ENCODE results near the gene MCM6. TPM values are rescaled to one million over a fixed set of nuclear protein-coding genes. Genes with fewer than 3 reads are reported as not detected.

Gene MCM6
- total RNA-seq, 1 experiment from 2014 or later = 44.1 TPM

- no peak for TF ChIP-seq CTCF (IDR thresholded peaks at IDR 0.05; ENCODE audit: unreplicated experiment)
- no TSS peak for BruUV-seq (replicated peaks)
- peaks cover 5% of the 10 kb centered on the region for H3K36me3 Mint-ChIP-seq (ENCODE audit: insufficient read depth, unreplicated experiment)
- H3K4me1 Mint-ChIP-seq (ENCODE audit: low read depth, unreplicated experiment) = no peaks in the 10 kb centered on the region
- H3K27me3 Mint-ChIP-seq (ENCODE audit: unreplicated experiment) = no peaks in the 10 kb centered on the region
- no peaks in the 10 kb centered on the region for H3K9me3 Mint-ChIP-seq (ENCODE audit: low read depth, unreplicated experiment)
- H3K27ac Mint-ChIP-seq (ENCODE audit: unreplicated experiment) = no peak overlapping the region
- intact Hi-C loops (cut with micrococcal nuclease; ENCODE audit: unreplicated experiment) = no loop called here
- CTCF ChIA-PET = no interaction called here
- no peak overlapping the region for H3K4me3 Mint-ChIP-seq (ENCODE audit: low read depth, unreplicated experiment)
- DNase-seq = no peak
Observed at GRCh38 chr2:135844301-135844895, 31.8 kb downstream of the MCM6 start.

GRCh38 chr2:135843671-135844070 is 32.6 kb downstream of the MCM6 start:
- Mint-ChIP-seq H3K9me3 (ENCODE audit: low read depth, unreplicated experiment) (no peaks in the 10 kb centered on the region), H3K36me3 (ENCODE audit: insufficient read depth, unreplicated experiment) (peaks cover 5% of the 10 kb centered on the region), H3K4me3 (ENCODE audit: low read depth, unreplicated experiment) (no peak overlapping the region), H3K27ac (ENCODE audit: unreplicated experiment) (no peak overlapping the region), H3K27me3 (ENCODE audit: unreplicated experiment) (no peaks in the 10 kb centered on the region), H3K4me1 (ENCODE audit: low read depth, unreplicated experiment) (no peaks in the 10 kb centered on the region)
- CTCF ChIA-PET = no interaction called here
- TF ChIP-seq CTCF (IDR thresholded peaks at IDR 0.05; ENCODE audit: unreplicated experiment) = no peak
- no peak for DNase-seq
- BruUV-seq (replicated peaks) = no TSS peak
- intact Hi-C loops (cut with micrococcal nuclease; ENCODE audit: unreplicated experiment) = no loop called here

- Mint-ChIP-seq H3K4me3 (ENCODE audit: low read depth, unreplicated experiment) (no peak overlapping the region), H3K4me1 (ENCODE audit: low read depth, unreplicated experiment) (no peaks in the 10 kb centered on the region), H3K36me3 (ENCODE audit: insufficient read depth, unreplicated experiment) (peaks cover 10% of the 10 kb centered on the region), H3K27me3 (ENCODE audit: unreplicated experiment) (no peaks in the 10 kb centered on the region), H3K27ac (ENCODE audit: unreplicated experiment) (no peak overlapping the region), H3K9me3 (ENCODE audit: low read depth, unreplicated experiment) (no peaks in the 10 kb centered on the region)
- CTCF ChIA-PET = no interaction called here
- no peak for DNase-seq
- BruUV-seq (replicated peaks) = no TSS peak
- TF ChIP-seq CTCF (IDR thresholded peaks at IDR 0.05; ENCODE audit: unreplicated experiment) = no peak
- intact Hi-C loops (cut with micrococcal nuclease; ENCODE audit: unreplicated experiment) = no loop called here
Observed at GRCh38 chr2:135840601-135841000, 35.6 kb downstream of the MCM6 start.

- DNase-seq = no peak
- no peak for TF ChIP-seq CTCF (IDR thresholded peaks at IDR 0.05; ENCODE audit: unreplicated experiment)
- H3K4me1 Mint-ChIP-seq (ENCODE audit: low read depth, unreplicated experiment) = no peaks in the 10 kb centered on the region
- peaks cover 9% of the 10 kb centered on the region for H3K36me3 Mint-ChIP-seq (ENCODE audit: insufficient read depth, unreplicated experiment)
- H3K4me3 Mint-ChIP-seq (ENCODE audit: low read depth, unreplicated experiment) = no peak overlapping the region
- intact Hi-C loops (cut with micrococcal nuclease; ENCODE audit: unreplicated experiment) = no loop called here
- no peaks in the 10 kb centered on the region for H3K9me3 Mint-ChIP-seq (ENCODE audit: low read depth, unreplicated experiment)
- H3K27me3 Mint-ChIP-seq (ENCODE audit: unreplicated experiment) = no peaks in the 10 kb centered on the region
- BruUV-seq (replicated peaks) = no TSS peak
- no peak overlapping the region for H3K27ac Mint-ChIP-seq (ENCODE audit: unreplicated experiment)
- CTCF ChIA-PET = no interaction called here
Observed at GRCh38 chr2:135839713-135840112, 36.5 kb downstream of the MCM6 start.
